A549 (cell line): Measurements from ENCODE around the gene SMG6. TPM values are rescaled to one million over a fixed set of nuclear protein-coding genes. Genes with fewer than 3 reads are reported as not detected.
A peak's percentile ranks its signal among the peaks of the same experiment; 100 is the strongest.

Experiments
- ATAC-seq, 2 experiments: fragments of 200-7000 bp in 1 of 2; fragments of >200 bp in 1 of 2; cut with Nextera tagmentation in 1 of 2; cut with Tn5 transposase in 1 of 2; 3 replicates each; pipeline versions ENCODE4 v1.8.0 to v1.9.1; 2018 to 2020; ENCODE audit warnings: mild to moderate bottlenecking in 1 of 2, moderate library complexity in 1 of 2
- CTCF ChIA-PET: fragments of 300-600 bp; sonication (Branson Sonifier 250); formaldehyde crosslinking; extraction: SDS; loops from one replicate; lab custom pipeline; 2021; ENCODE audit warnings: antibody characterized with exemption, inconsistent platforms; lab: Yijun Ruan, JAX
- POLR2A ChIA-PET: fragments of 350-600 bp; formaldehyde crosslinking; extraction: SDS; loops from one replicate; lab custom pipeline; 2021; ENCODE audit warnings: antibody characterized with exemption, inconsistent platforms; lab: Yijun Ruan, JAX
- DNase-seq, 2 experiments: peaks; one replicate each; pipeline versions ENCODE4 v3.0.0 to v3.0.0-alpha.2; 2011 to 2016; ENCODE audit warnings: low read depth in 1 of 2, low spot score in 1 of 2
- FAIRE-seq: peaks from 2 replicates; lab custom pipeline; 2011; peaks lifted over from hg19 to GRCh38; lab: Jason Lieb, UNC
- H3K27ac ChIP-seq, 2 experiments: fragments of >200 bp; sonication (Bioruptor Twin); formaldehyde crosslinking; 3 replicates each; pipeline ENCODE4 v1.5.1; 2016 to 2017
- H3K4me1 ChIP-seq: fragments of >200 bp; sonication (Bioruptor Twin); formaldehyde crosslinking; 3 replicates; pipeline ENCODE4 v1.6.1; 2016
- H3K4me2 ChIP-seq: fragments of >200 bp; sonication (Bioruptor Twin); formaldehyde crosslinking; 3 replicates; pipeline ENCODE4 v1.6.1; 2016
- H3K4me3 ChIP-seq: fragments of >200 bp; sonication (Bioruptor Twin); formaldehyde crosslinking; 3 replicates; pipeline ENCODE4 v1.5.1; 2016
- H3K9me3 ChIP-seq: fragments of >200 bp; sonication (Bioruptor Twin); formaldehyde crosslinking; 3 replicates; pipeline ENCODE4 v1.6.1; 2016
- CTCF ChIP-seq: fragments of >200 bp; sonication (Bioruptor Twin); formaldehyde crosslinking; IDR thresholded peaks from 3 replicates; pipeline ENCODE4 v1.5.1; 2016
- EHF ChIP-seq: fragments of 250-450 bp; sonication (Bioruptor Pico); IDR thresholded peaks from 2 replicates; pipeline ENCODE4 v1.5.0; 2020; ENCODE audit warnings: mild to moderate bottlenecking
- EHMT2 ChIP-seq: fragments of 200-600 bp; sonication (generic); IDR thresholded peaks from 2 replicates; pipeline ENCODE4 v1.6.1; 2016; ENCODE audit warnings: antibody characterized with exemption, low read depth, mild to moderate bottlenecking, moderate library complexity
- FOSL2 ChIP-seq, 2 experiments: fragments of 450-650 bp in 1 of 2; fragments of >200 bp in 1 of 2; sonication (Bioruptor Twin) in 1 of 2; formaldehyde crosslinking; IDR thresholded peaks; 2 replicates each; pipeline versions ENCODE4 v1.5.0 to v1.6.1; 2016 to 2020; ENCODE audit warnings: mild to moderate bottlenecking in 1 of 2, moderate library complexity in 1 of 2
- HES2 ChIP-seq: fragments of >200 bp; sonication (Bioruptor Twin); formaldehyde crosslinking; IDR thresholded peaks from 2 replicates; pipeline ENCODE4 v1.6.1; 2016
- HOXA7 ChIP-seq: fragments of 250-450 bp; sonication (Bioruptor Pico); IDR thresholded peaks from 2 replicates; pipeline ENCODE4 v1.5.0; 2020; ENCODE audit warnings: mild to moderate bottlenecking, moderate library complexity
- JUN ChIP-seq, 2 experiments: fragments of >200 bp; sonication (Bioruptor Twin); formaldehyde crosslinking; IDR thresholded peaks; 2 replicates in 1 of 2; 3 replicates in 1 of 2; pipeline ENCODE4 v1.6.1; 2016 to 2017
- KDM1A ChIP-seq: fragments of 200-600 bp; sonication (generic); IDR thresholded peaks from 2 replicates; pipeline ENCODE4 v1.6.1; 2016; ENCODE audit warnings: low read depth, mild to moderate bottlenecking
- NFE2L2 ChIP-seq: fragments of 150-350 bp; conservative IDR thresholded peaks from 2 replicates; pipeline ENCODE4 v1.6.1; 2014; ENCODE audit warnings: low read length
- RAD21 ChIP-seq, 2 experiments: fragments of >200 bp in 1 of 2; sonication (Bioruptor Twin) in 1 of 2; formaldehyde crosslinking in 1 of 2; IDR thresholded peaks in 1 of 2; conservative IDR thresholded peaks in 1 of 2; 2 replicates in 1 of 2; 3 replicates in 1 of 2; pipeline ENCODE4 v1.6.1; 2012 to 2018; ENCODE audit warnings: inconsistent platforms in 1 of 2
- RARB ChIP-seq: fragments of 250-450 bp; sonication (Bioruptor Pico); IDR thresholded peaks from 2 replicates; pipeline ENCODE4 v1.8.0; 2021; ENCODE audit warnings: mild to moderate bottlenecking, moderate library complexity
- RFX5 ChIP-seq: fragments of 450-650 bp; IDR thresholded peaks from 2 replicates; pipeline ENCODE4 v1.7.1; 2014; ENCODE audit warnings: antibody characterized with exemption, mild to moderate bottlenecking, moderate library complexity
- USF2 ChIP-seq: fragments of 450-650 bp; IDR thresholded peaks from 2 replicates; pipeline ENCODE4 v1.6.1; 2014; ENCODE audit warnings: antibody characterized with exemption
- ZFP36 ChIP-seq: fragments of 450-650 bp; IDR thresholded peaks from 2 replicates; pipeline ENCODE4 v1.6.1; 2014; ENCODE audit warnings: borderline replicate concordance; ENCODE audit not compliant: partially characterized antibody
- WGBS: methylation state at CpG from one replicate; pipeline ENCODE4 v1.1.6; 2017; ENCODE audit errors: missing lambda C conversion rate; 5-methylcytosine and 5-hydroxymethylcytosine counted together
- polyA plus RNA-seq, 4 experiments: library from polyadenylated mRNA; depleted of rRNA in 3 of 4; stranded (reverse); fragments of >200 nt; fragmentation: RNase III in 1 of 4; extraction: RNeasy Plus Mini Kit Qiagen cat#74134 plus additional on column Dnase treatment in 1 of 4; gene quantifications; 2 replicates in 3 of 4; 3 replicates in 1 of 4; pipeline ENCODE4 v1.2.3, GENCODE V29; 2011 to 2017

Gene SMG6
- polyA plus RNA-seq, 2 of the 4 experiments (the other 2 are of a cell fraction), result 4.7 to 17.0 TPM

GRCh38 chr17:2292100-2292499, 11.5 kb downstream of the SMG6 start:
- FAIRE-seq (no peak), ATAC-seq (no peak), DNase-seq (no peak)
- no peak for TF ChIP-seq EHMT2
- no peak for TF ChIP-seq HOXA7
- TF ChIP-seq RAD21 (conservative IDR thresholded peaks at IDR 0.05 in 1 of 2, IDR thresholded peaks at IDR 0.05 in 1 of 2), result no peak
- no peak for TF ChIP-seq USF2
- TF ChIP-seq EHF, result no peak
- TF ChIP-seq ZFP36, result no peak
- TF ChIP-seq RFX5, result no peak
- TF ChIP-seq NFE2L2, result no peak
- TF ChIP-seq JUN (IDR thresholded peaks at IDR 0.05), result no peak
- TF ChIP-seq CTCF, result no peak
- TF ChIP-seq HES2, result no peak
- POLR2A ChIA-PET, result interaction anchor here (1.5 kb wide), 1 partner anchor 11 kb away, joined by 5 read pairs; the partner anchor contains the start of genes SMG6 and SRR
- WGBS, result 68% methylated on average over 2 of the region's 2 CpGs
- no peak overlapping the region for H3K4me3 ChIP-seq
- H3K27ac ChIP-seq, result no peak overlapping the region
- H3K4me2 ChIP-seq, result no peak overlapping the region
- CTCF ChIA-PET, result interaction anchor here (0.9 to 15.2 kb wide), 6 partner anchors 9 to 235 kb away, joined by 3 to 201 read pairs (median 6); partner anchors contain the start of gene HIC1
- peaks cover 7% of the 10 kb centered on the region; the same call in 1 of the 3 replicates for H3K4me1 ChIP-seq
- no peaks in the 10 kb centered on the region for H3K9me3 ChIP-seq

GRCh38 chr17:2289878-2290478, 13.6 kb downstream of the SMG6 start:
- H3K27ac ChIP-seq, result no peak overlapping the region
- no peak for ATAC-seq
- CTCF ChIA-PET, result interaction anchor here (1.3 to 15.2 kb wide), 2 partner anchors 45 to 233 kb away, joined by 3 to 201 read pairs; partner anchors contain the start of gene HIC1
- WGBS, result 80% methylated on average over 5 of the region's 5 CpGs
- no peak for DNase-seq
- no peaks in the 10 kb centered on the region for H3K9me3 ChIP-seq
- H3K4me1 ChIP-seq, result no peaks in the 10 kb centered on the region
- FAIRE-seq, result peak; percentile 67
- POLR2A ChIA-PET, result interaction anchor here (0.5 kb wide), 1 partner anchor 12 kb away, joined by 4 read pairs; no protein-coding TSS in a partner anchor
- no peak overlapping the region for H3K4me2 ChIP-seq
- no peak overlapping the region for H3K4me3 ChIP-seq
- TF ChIP-seq JUN (IDR thresholded peaks at IDR 0.05) (no peak), RFX5 (peak; percentile 91), RARB (CRISPR knock-in tag) (no peak)

- DNase-seq (no peak), FAIRE-seq (no peak), ATAC-seq (peak; percentile 41 to 54; a peak in 4 of 6 replicates)
- ChIA-PET POLR2A (interaction anchor here (0.6 to 1.2 kb wide), 3 partner anchors 21 to 240 kb away, joined by 3 to 5 read pairs (median 4); partner anchors contain the start of genes HIC1, SMG6 and SRR), CTCF (interaction anchor here (0.7 to 15.2 kb wide), 26 partner anchors 9 to 401 kb away, joined by 3 to 201 read pairs (median 4); partner anchors contain the start of genes DPH1 and HIC1)
- Histone ChIP-seq H3K4me1 (no peaks in the 10 kb centered on the region), H3K27ac (no peak overlapping the region), H3K9me3 (no peaks in the 10 kb centered on the region), H3K4me3 (no peak overlapping the region), H3K4me2 (no peak overlapping the region)
- 80% methylated on average over 7 of the region's 7 CpGs for WGBS
- TF ChIP-seq FOSL2 (IDR thresholded peaks at IDR 0.05) (no peak), FOSL2 (CRISPR knock-in tag; IDR thresholded peaks at IDR 0.05) (0 out of 2 replicates have a peak, but pooled peaks have one; percentile 3), KDM1A (no peak)
These were observed 20.3 kb downstream of the SMG6 start for GRCh38 chr17:2283302-2283701.
